NCI-H1048 (cell line): ENCODE measurements around the gene SOBP.

Source experiments
- DNase-seq: peaks from one replicate; lab custom pipeline; 2025; lab: John Stamatoyannopoulos, UW

Gene SOBP

DNA sequence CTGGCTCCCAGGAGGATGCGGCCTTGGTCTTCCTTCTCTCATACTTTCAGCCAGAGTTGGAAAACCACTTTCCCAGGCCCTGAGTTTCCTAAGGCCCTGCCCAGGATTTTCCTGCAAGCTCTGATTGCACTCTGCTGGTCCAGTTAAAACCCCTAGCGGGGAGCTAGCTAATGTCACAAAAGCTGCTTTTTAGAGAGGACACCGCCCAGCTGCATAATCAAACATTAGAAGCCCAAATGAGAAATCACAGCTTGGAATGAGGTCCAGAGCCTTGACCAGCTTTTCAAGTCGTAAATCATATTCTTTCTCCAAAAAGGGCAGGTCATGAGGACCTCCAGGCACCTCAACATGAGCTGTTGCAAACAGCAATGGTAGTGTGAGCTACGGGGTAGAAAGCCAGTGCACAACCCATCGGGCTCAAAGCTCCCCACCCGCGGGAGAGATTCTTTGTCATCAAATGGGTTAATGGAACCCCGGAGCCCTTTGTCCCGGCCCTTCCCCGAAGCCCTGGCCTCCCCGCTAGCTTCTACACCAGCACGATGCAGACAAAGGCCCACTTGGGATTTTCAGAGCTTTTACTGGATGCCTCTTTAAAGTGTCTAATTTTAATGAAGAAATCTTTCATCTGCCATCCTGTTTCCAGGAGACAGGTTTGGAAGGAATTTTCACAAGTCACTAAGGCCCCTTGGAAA is 200.2 kb downstream of the SOBP start:
- DNase-seq: no peak

- no peak for DNase-seq
These were observed 200.7 kb downstream of the SOBP start for GRCh38 chr6:107690643-107691061.

GRCh38 chr6:107691062-107691751 is 201.3 kb downstream of the SOBP start:
- no peak for DNase-seq

DNA sequence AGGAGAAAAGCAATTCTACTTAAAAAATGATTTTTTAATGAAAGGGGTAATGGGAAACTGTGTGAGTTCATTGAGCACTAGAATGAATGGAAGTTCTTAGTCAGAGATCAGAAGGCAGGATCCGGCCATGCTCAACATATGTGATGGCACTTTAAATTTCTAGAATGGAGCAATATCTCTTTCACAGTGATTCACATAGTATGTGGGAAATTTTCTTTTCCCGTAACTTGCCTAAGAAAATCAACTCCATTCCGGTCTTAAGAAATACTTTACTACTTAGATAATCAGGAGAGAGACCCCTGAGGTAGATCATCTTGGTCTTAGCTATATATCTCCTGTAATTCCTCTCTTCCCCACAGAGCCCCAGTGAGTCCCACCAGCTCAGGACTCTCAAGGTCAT is 202.4 kb downstream of the SOBP start:
- no peak for DNase-seq

- no peak for DNase-seq
These were observed 205.3 kb downstream of the SOBP start for GRCh38 chr6:107695061-107695720.

DNA sequence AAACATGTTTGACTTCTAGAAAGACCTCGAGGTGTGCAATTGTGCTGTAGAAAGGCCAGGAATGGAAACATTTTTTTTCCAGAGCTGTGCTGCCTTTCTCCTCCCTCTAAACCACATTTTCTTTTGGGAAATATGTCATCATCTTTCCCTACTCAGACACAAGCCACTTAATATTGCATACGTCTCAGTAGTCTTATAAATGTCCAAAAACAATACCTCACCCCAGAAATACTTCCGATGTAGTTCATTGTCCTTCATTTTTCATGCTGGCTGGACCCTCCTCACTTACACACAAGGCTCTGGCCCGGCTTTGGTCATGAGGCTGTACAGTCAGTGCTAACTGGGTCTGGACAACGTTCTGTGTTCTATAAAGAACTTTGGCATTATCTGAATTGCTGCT is 207.8 kb downstream of the SOBP start:
- DNase-seq: no peak

GRCh38 chr6:107698146-107698545 is 208.2 kb downstream of the SOBP start:
- DNase-seq: no peak

DNA sequence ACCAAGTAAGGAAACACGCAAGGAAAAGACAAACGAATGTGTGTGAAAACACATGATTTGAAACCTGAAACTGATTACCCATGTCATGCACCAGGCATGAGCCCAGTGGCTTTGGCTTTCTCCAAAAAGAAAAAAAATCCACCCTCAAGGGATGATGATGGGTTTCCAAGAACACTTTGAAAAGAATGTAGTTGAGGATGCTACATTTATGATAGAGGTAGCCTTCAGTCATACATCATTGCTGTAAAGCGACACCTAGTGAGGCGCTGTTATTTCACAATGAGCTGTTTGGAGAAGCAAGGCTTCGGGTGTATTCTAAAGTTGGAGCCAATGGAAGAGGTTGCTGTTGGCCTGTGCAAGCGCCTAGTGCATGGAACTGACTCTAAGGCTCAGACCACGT is 209.3 kb downstream of the SOBP start:
- DNase-seq: no peak

- no peak for DNase-seq
These were observed 209.9 kb downstream of the SOBP start for GRCh38 chr6:107699697-107700325.

GRCh38 chr6:107703606-107704005 is 213.7 kb downstream of the SOBP start:
- DNase-seq: no peak

- DNase-seq: no peak
These were observed 214.6 kb downstream of the SOBP start for GRCh38 chr6:107704347-107705013.

DNA sequence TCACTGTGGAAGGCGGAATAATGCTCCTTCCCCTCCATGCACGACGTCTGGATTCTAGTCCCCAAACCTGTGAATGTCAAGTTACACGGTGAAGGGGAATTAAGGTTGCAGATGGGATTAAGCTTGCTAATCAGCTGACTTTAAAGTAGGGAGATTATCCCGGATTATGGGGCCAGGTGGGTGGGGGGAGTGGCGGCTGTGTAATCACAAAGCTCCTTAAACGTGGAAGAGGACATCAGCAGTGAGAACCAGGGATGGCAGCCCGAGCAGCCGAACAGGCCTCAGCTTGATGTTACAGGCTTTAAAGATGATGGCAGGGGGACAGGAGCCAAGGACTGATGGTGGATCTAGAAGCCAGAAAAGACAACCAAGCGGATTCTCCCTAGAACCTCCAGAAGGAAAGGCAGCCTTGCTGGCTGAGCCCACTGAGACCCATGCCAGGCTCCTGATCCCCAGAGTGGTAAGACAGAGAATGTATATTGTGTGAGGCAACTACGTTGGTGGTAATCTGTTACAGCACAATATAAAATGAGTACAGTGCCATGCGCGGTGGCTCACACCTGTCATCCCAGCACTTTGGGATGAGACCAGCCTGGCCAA is 216.7 kb downstream of the SOBP start:
- no peak for DNase-seq

GRCh38 chr6:107707346-107708275 is 217.7 kb downstream of the SOBP start:
- DNase-seq: no peak

DNA sequence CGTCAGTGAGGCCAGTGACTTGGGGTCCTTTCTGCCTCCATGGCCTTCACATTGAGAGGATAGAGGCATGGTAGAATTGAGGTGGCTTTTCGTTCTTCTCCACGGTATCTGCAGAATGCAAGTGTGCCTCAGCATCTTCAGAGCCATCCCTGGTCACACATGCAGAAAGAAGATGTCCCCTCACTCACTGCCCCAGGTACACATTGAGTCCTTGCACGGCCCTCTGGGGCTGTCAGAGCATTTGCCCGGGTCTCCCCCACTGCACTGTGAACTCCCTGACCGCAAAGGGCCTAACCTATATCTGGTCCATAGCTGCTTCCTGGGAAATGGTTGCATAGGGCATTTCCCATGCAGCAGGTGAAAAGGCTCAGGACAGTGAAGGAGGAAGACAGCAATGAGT is 218.5 kb downstream of the SOBP start:
- no peak for DNase-seq

DNA sequence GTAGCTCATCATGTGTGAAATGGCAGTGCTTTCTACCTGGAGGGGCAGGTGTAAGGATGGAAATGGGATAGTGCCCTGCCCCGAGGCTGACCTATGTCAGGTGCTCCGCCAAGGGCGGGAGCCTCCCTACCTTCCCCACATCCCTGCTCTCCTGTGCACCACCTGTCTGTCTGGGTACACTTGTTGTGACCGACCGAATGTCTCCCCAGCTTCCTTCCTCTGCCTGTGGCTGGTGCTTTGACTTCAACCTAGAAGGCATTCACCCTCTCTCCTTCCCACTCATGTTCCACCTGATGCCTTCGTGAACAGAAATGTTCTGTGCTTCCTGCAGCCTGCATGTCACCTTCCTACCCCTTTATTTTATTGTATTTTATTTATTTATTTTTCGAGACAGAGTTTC is 219.4 kb downstream of the SOBP start:
- DNase-seq: no peak
